Measurements from ENCODE around the gene NRBP1. TPM values are rescaled to one million over a fixed set of nuclear protein-coding genes. Genes with fewer than 3 reads are reported as not detected.
"Not testable (repeated sequence)": the region's sequence is repeated elsewhere in the genome, so short reads cannot be mapped to it uniquely, and the experiment has no call there.

The NRBP1 gene
- total RNA-seq, 3 donors from 2014 or later, result 68.4 to 104 (median 87.6) TPM

DNA sequence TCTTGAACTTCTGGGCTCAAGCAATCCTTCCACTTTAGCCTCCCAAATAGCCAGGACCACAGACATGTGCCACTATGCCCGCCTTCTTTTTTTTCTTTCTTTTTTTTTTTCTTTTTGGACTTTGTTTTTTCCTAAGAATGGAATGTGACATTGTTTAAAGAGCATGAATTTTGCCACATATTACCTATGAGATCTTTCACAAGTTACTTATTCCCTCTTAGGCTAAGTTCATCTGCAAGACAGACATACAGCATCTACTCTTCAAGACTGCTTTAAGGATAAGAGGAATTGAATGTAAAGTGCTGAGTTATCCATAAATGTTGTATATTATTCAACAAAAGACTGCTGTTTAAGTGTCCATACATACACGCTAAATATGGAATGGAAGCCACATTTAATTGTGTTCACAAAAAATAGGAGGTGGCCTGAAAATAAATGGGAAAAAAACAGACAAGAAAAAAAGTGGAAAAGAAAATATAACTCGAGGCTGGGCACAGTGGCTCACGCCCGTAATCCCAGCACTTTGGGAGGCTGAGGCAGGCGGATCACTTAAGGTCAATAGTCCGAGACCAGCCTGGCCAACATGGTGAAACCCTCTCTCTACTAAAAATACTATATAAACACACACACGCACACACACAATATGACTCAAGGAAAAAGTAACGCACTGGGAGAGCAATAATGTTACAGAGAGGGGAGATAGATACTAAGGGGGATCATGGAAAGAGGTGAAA, 15.8 kb upstream of the NRBP1 start:
- Histone ChIP-seq H3K36me3 (ENCODE audit: low read depth) (no peaks in the 10 kb centered on the region), H3K4me3 (no peak overlapping the region), H3K4me1 (ENCODE audit: low read depth) (peaks cover 15% of the 10 kb centered on the region), H3K9me3 (no peaks in the 10 kb centered on the region)
- ATAC-seq, result no peak
- TF ChIP-seq, protein P1, sequence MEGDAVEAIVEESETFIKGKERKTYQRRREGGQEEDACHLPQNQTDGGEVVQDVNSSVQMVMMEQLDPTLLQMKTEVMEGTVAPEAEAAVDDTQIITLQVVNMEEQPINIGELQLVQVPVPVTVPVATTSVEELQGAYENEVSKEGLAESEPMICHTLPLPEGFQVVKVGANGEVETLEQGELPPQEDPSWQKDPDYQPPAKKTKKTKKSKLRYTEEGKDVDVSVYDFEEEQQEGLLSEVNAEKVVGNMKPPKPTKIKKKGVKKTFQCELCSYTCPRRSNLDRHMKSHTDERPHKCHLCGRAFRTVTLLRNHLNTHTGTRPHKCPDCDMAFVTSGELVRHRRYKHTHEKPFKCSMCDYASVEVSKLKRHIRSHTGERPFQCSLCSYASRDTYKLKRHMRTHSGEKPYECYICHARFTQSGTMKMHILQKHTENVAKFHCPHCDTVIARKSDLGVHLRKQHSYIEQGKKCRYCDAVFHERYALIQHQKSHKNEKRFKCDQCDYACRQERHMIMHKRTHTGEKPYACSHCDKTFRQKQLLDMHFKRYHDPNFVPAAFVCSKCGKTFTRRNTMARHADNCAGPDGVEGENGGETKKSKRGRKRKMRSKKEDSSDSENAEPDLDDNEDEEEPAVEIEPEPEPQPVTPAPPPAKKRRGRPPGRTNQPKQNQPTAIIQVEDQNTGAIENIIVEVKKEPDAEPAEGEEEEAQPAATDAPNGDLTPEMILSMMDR (IDR thresholded peaks at IDR 0.05), result no peak
- intact Hi-C loops (cut with DNase I, micrococcal nuclease), result no loop called here
- no peak for DNase-seq

DNA sequence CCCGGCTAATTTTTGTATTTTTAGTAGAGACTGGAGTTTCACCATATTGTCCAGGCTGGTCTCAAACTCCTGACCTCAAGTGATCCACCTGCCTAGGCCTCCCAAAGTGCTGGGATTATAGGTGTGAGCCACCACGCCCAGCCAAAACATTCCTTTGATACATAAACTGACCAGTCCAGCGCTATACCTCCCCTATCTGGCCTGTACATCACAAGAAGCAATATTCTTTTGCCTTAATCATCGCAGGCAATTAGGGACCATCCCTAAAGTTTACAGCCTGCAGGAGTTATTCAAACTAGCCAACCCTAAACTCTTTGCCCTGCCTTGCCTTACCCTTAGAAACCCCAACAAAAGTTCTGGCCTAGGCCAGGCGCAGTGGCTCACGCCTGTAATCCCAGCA, 12.3 kb upstream of the NRBP1 start:
- no peaks in the 10 kb centered on the region for H3K36me3 ChIP-seq (ENCODE audit: low read depth)
- intact Hi-C loops (cut with DNase I, micrococcal nuclease), result no loop called here
- H3K9me3 ChIP-seq, result no peaks in the 10 kb centered on the region
- TF ChIP-seq, protein P1 (IDR thresholded peaks at IDR 0.05), result no peak
- peaks cover 6% of the 10 kb centered on the region for H3K4me1 ChIP-seq (ENCODE audit: low read depth)
- DNase-seq (no peak), ATAC-seq (no peak)
- H3K4me3 ChIP-seq, result no peak overlapping the region

DNA sequence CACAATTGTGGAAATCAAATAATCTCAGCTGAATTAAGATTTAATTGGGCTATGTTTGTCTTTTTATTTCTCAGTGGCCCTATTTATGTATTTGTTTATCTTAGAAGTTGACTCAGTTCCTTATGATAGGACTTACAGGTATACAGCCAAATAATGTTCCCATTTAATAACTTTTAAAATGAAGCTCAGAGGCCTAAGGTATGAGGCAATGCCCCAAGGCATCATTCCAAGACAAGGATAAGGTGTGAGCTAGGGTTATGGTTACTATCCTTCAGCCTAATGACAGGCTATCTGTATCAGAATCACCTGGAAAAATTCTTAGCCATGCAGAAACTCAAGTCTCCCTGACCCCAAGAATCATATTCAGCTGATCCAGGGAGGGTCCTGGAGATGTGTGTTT, 7.4 kb upstream of the NRBP1 start:
- Histone ChIP-seq H3K4me3 (no peak overlapping the region), H3K4me1 (ENCODE audit: low read depth) (peaks cover 6% of the 10 kb centered on the region), H3K36me3 (ENCODE audit: low read depth) (no peaks in the 10 kb centered on the region), H3K9me3 (no peaks in the 10 kb centered on the region)
- ATAC-seq, result no peak
- intact Hi-C loops (cut with DNase I, micrococcal nuclease), result no loop called here
- TF ChIP-seq, protein P1 (IDR thresholded peaks at IDR 0.05), result no peak
- DNase-seq, result no peak

DNA sequence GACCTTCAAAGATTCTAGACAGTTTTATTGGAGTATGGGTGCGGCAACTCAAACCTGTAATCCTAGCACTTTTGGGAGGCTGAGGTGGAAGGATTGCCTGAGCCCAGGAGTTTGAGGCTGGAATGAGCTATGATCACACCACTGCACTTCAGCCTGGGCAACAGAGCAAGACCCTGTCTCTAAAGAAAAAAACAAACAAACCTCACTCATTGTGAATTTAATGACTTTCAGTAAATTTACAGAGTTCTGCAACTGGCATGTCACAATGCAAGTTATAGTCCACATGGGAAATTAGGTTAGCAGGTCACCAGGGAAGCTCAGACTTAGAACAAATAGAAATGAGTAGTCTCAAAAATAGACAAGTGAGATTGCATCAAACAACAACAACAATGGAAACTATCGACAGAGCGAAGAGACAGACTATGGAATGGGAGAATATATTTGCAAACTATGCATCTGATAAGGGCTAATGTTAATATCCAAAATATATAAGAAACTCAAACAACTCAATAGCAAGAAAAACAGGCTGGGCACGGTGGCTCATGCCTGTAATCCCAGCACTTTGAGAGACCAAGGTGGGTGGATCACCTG, 6.7 kb upstream of the NRBP1 start:
- no peak for DNase-seq
- TF ChIP-seq, protein P1 (IDR thresholded peaks at IDR 0.05), result no peak
- intact Hi-C loops (cut with DNase I, micrococcal nuclease), result no loop called here
- Histone ChIP-seq H3K9me3 (no peaks in the 10 kb centered on the region), H3K4me1 (ENCODE audit: low read depth) (peaks cover 6% of the 10 kb centered on the region), H3K36me3 (ENCODE audit: low read depth) (no peaks in the 10 kb centered on the region), H3K4me3 (no peak overlapping the region)
- ATAC-seq, result no peak

DNA sequence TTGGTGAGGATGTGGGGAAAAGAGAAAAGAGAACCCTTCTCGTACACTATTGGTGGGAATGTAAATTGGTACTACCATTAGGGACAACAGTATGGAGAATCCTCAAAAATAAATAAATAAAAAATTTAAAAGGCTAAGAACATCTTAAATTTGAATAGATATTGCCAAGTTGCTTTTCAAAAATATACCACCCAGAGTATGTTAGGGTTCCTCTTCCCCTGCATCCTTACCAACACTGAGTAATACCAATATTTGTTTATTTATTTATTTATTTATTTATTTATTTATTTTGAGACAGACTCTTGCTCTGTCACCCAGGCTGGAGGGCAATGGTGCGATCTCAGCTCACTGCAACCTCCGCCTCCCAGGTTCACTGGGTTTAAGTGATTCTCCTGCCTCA, 5.5 kb upstream of the NRBP1 start:
- intact Hi-C loops (cut with DNase I, micrococcal nuclease), result no loop called here
- TF ChIP-seq, protein P1 (IDR thresholded peaks at IDR 0.05), result no peak
- no peaks in the 10 kb centered on the region for H3K36me3 ChIP-seq (ENCODE audit: low read depth)
- H3K4me1 ChIP-seq (ENCODE audit: low read depth), result peaks cover 6% of the 10 kb centered on the region
- ATAC-seq (no peak), DNase-seq (no peak)
- no peak overlapping the region for H3K4me3 ChIP-seq
- no peaks in the 10 kb centered on the region for H3K9me3 ChIP-seq

DNA sequence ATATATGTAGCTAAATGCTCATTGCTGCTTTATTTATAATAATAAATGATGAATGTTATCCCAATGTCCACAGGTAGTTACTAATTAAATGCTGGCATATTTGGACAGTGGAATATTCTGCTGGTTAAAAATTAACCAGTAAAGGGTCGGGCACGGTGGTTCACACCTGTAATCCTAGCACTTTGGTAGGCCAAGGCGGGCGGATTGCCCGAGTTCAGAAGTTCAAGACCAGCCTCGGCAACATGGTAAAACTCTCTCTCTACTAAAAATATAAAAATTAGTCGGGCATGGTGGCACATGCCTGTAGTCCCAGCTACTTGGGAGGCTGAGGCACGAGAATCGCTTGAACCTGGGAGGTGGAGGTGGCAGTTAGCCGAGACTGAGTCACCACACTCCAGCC, 3.4 kb upstream of the NRBP1 start:
- DNase-seq; intact Hi-C loops (cut with DNase I, micrococcal nuclease): not testable (repeated sequence)

More for the DNA sequence above, 3.4 kb upstream of the NRBP1 start:
- not testable (repeated sequence) for H3K4me3 ChIP-seq; ATAC-seq; H3K9me3 ChIP-seq; H3K4me1 ChIP-seq (ENCODE audit: low read depth); H3K36me3 ChIP-seq (ENCODE audit: low read depth)
